ENCODE data around the gene F12.
"Not testable (repeated sequence)": the region's sequence is repeated elsewhere in the genome, so short reads cannot be mapped to it uniquely, and the experiment has no call there.

- TF ChIP-seq CTCF, POLR2A (IDR thresholded peaks at IDR 0.05): not testable (repeated sequence)
These were observed 48.6 kb downstream of the F12 start for GRCh38 chr5:177360740-177361139.

Data from transverse colon (tissue), 3 donors.